Ramos (cell line): ENCODE measurements around the gene SEPTIN6.

ENCODE experiments used
- in situ Hi-C: fragments of 300-500 bp; cut with MboI; formaldehyde crosslinking; loops from one replicate; pipeline ENCODE4 v1.14.3; 2022; ENCODE audit warnings: low sequenced_read_pairs; ENCODE audit not compliant: unreplicated experiment

The SEPTIN6 gene

GRCh38 chrX:119693040-119693995, at the start of gene SEPTIN6:
SEPTIN6 (minus strand) TSS chrX:119693168; CDS start chrX:119693105, 63 bp downstream.
- in situ Hi-C loops: no loop called here

- in situ Hi-C loops: loop anchor here (10.0 kb wide), 2 partner anchors 124 to 224 kb away; no protein-coding TSS in a partner anchor
Observed at GRCh38 chrX:119738742-119739141, 45.8 kb upstream of the SEPTIN6 start.

GRCh38 chrX:119736206-119736764, 43.3 kb upstream of the SEPTIN6 start:
- in situ Hi-C loops: loop anchor here (10.0 kb wide), 2 partner anchors 121 to 221 kb away; no protein-coding TSS in a partner anchor

GRCh38 chrX:119735467-119735866, 42.5 kb upstream of the SEPTIN6 start:
- in situ Hi-C loops: loop anchor here (10.0 kb wide), 2 partner anchors 121 to 221 kb away; no protein-coding TSS in a partner anchor

- in situ Hi-C loops: loop anchor here (10.0 kb wide), 2 partner anchors 120 to 220 kb away; no protein-coding TSS in a partner anchor
Observed at GRCh38 chrX:119734897-119735339, 42.0 kb upstream of the SEPTIN6 start.

- in situ Hi-C loops: loop anchor here (10.0 kb wide), 2 partner anchors 115 to 215 kb away; no protein-coding TSS in a partner anchor
Observed at GRCh38 chrX:119729408-119730201, 36.6 kb upstream of the SEPTIN6 start.

GRCh38 chrX:119728487-119728886, 35.5 kb upstream of the SEPTIN6 start:
- in situ Hi-C loops: no loop called here

- in situ Hi-C loops: no loop called here
Observed at GRCh38 chrX:119726900-119727555, 34.1 kb upstream of the SEPTIN6 start.

GRCh38 chrX:119721926-119722325, 29.0 kb upstream of the SEPTIN6 start:
- in situ Hi-C loops: no loop called here

GRCh38 chrX:119721487-119721886, 28.5 kb upstream of the SEPTIN6 start:
- in situ Hi-C loops: no loop called here

- in situ Hi-C loops: no loop called here
Observed at GRCh38 chrX:119709630-119710029, 16.7 kb upstream of the SEPTIN6 start.

- in situ Hi-C loops: no loop called here
Observed at GRCh38 chrX:119708936-119709335, 16.0 kb upstream of the SEPTIN6 start.

- in situ Hi-C loops: no loop called here
Observed at GRCh38 chrX:119706616-119707015, 13.6 kb upstream of the SEPTIN6 start.

GRCh38 chrX:119698845-119699244, 5.9 kb upstream of the SEPTIN6 start:
- in situ Hi-C loops: no loop called here

GRCh38 chrX:119696251-119696890, 3.4 kb upstream of the SEPTIN6 start:
- in situ Hi-C loops: no loop called here

- in situ Hi-C loops: no loop called here
Observed at GRCh38 chrX:119695535-119696050, 2.6 kb upstream of the SEPTIN6 start.

GRCh38 chrX:119694601-119695534, 1.9 kb upstream of the SEPTIN6 start:
- in situ Hi-C loops: no loop called here

GRCh38 chrX:119693996-119694451, 1.1 kb upstream of the SEPTIN6 start:
- in situ Hi-C loops: no loop called here
